Lower leg skin (tissue), 4 donors: ENCODE results near the gene AP1M1. TPM values are rescaled to one million over a fixed set of nuclear protein-coding genes. Genes with fewer than 3 reads are reported as not detected.

Source experiments
- DNase-seq, 2 donors: peaks; one replicate each; pipeline ENCODE4 v3.0.0-alpha.2; 2019; ENCODE audit warnings: low spot score in 2 of 2
- H3K4me3 ChIP-seq: fragments of 200-600 bp; sonication (generic); 2 replicates; pipeline ENCODE4 v1.5.1; 2017; ENCODE audit warnings: mild to moderate bottlenecking, low read depth; ENCODE audit not compliant: poor library complexity, severe bottlenecking
- CTCF ChIP-seq, 3 donors: fragments of 450-650 bp; IDR thresholded peaks; one replicate each; pipeline ENCODE4 v1.5.1; 2016; ENCODE audit warnings: antibody characterized with exemption in 3 of 3, mild to moderate bottlenecking in 3 of 3, moderate library complexity in 2 of 3
- POLR2A ChIP-seq, 2 donors: fragments of 450-650 bp; IDR thresholded peaks; one replicate each; pipeline ENCODE4 v1.6.1; 2016 to 2017; ENCODE audit warnings: antibody characterized with exemption in 2 of 2, mild to moderate bottlenecking in 1 of 2, moderate library complexity in 1 of 2
- WGBS, 2 donors: methylation state at CpG; one replicate each; pipeline ENCODE4 v1.1.5; 2018; 5-methylcytosine and 5-hydroxymethylcytosine counted together
- intact Hi-C: fragments of 100-400 bp; cut with DNase I; formaldehyde crosslinking; loops from one replicate; pipeline ENCODE4 v1.15.0; 2023; ENCODE audit warnings: low total_unique reads
- total RNA-seq, 4 donors: library from RNA; depleted of rRNA; stranded (reverse); fragments of >200 nt; gene quantifications; one replicate each; pipeline ENCODE4 v1.1.0, GENCODE V29; 2016

The AP1M1 gene
- total RNA-seq, 4 donors from 2014 or later = 47.2 to 66.9 (median 48.6) TPM

GRCh38 chr19:16244091-16244490 is 46.4 kb downstream of the AP1M1 start:
- 37 to 38% methylated on average over 2 of the region's 2 CpGs for WGBS, 2 donors
- intact Hi-C loops = no loop called here
- no peak overlapping the region for H3K4me3 ChIP-seq
- DNase-seq = no peak
- TF ChIP-seq CTCF (IDR thresholded peaks at IDR 0.05) (no peak), POLR2A (IDR thresholded peaks at IDR 0.05) (no peak)

DNA sequence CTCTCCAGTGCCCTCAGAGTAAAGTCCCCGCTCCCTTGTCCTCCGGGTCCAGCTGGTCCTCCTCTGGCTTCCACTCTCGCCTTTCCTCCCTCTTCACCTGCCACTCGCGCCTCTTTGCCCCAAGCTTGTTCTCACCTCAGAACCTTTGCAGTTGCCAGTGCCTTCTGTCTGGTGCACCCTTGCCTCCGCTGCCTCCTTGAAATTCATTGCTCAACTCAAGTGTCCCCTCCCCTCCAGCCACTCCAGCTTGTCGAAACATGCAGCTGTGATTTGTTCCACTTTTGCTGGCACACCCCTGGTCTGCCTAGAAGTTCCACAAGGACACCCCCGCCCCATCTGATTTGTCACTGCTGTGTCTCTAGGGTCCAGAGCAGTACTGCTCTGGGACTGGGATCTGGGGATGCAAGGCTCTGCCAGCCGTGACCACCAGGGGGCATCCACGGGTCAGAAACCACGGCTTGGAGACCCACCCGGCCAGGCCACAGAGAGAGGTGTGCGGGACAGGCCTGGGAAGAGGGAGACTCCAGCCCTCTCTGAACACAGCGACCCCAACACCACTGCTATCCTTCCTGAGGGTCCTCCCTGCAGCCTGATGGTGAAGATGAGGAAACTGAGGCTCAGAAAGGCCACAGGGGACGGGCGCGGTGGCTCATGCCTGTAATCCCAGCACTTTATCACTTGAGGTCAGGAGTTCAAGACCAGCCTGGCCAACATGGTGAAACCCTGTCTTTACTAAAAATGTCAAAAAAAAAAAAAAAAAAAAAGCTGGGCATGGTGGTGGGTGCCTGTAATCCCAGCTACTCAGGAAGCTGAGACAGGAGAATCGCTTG is 49.9 kb downstream of the AP1M1 start:
- intact Hi-C loops = loop anchor here (2.0 kb wide), 1 partner anchor 137 kb away; no protein-coding TSS in a partner anchor
- TF ChIP-seq CTCF (IDR thresholded peaks at IDR 0.05) = peak in 1 of 3 donors; percentile 95
- no peak for TF ChIP-seq POLR2A (IDR thresholded peaks at IDR 0.05)
- H3K4me3 ChIP-seq = no peak overlapping the region
- peak; percentile 78 to 98 for DNase-seq
- WGBS, 2 donors = 35 to 40% methylated on average over 16 to 18 of the region's 18 CpGs

- WGBS, 2 donors = 71 to 83% methylated on average over 4 to 7 of the region's 7 CpGs
- no peak overlapping the region for H3K4me3 ChIP-seq
- intact Hi-C loops = no loop called here
- no peak for TF ChIP-seq CTCF (IDR thresholded peaks at IDR 0.05)
- no peak for TF ChIP-seq POLR2A (IDR thresholded peaks at IDR 0.05)
- DNase-seq = no peak
These were observed 50.8 kb downstream of the AP1M1 start for GRCh38 chr19:16248380-16249023.

- intact Hi-C loops = no loop called here
- no peak for TF ChIP-seq CTCF (IDR thresholded peaks at IDR 0.05)
- TF ChIP-seq POLR2A (IDR thresholded peaks at IDR 0.05) = no peak
- WGBS, 2 donors = 76 to 89% methylated on average over 10 of the region's 10 CpGs
- H3K4me3 ChIP-seq = no peak overlapping the region
- no peak for DNase-seq
These were observed 52.2 kb downstream of the AP1M1 start for GRCh38 chr19:16249826-16250404.

DNA sequence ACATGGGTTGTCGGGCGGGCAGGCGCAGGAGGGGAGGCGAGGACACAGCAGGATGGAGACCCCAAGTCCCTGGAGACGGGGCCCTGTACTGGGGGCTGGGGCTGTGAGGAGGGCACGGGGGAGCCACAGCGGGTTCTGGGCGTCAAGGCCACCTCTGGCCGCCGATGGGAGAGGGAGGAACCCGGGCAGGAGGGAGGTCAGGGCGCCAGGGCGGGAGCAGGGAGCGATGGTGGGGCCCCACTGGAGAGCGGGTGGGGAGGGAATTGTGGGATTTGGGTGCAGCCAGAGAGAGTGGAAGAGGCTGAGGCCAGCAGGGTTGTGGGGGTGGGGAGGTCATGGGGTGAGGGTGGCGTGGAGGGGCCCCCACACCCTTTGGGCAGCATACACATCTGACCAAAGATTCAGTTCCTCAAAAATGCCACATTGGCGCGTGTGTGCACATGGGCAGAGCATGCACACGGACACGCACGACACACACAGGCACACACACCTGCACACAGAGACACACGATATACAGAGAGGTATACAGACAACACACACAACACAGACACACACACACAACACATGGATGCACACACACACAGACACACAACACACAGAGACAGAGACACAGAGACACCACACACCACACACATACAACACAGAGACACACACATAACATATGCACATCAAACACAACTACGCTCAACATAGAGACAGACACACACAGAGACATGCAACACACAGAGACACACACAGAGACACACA is 54.9 kb downstream of the AP1M1 start:
- intact Hi-C loops = no loop called here
- peak in 1 of 2 donors; percentile 36 for DNase-seq
- 78 to 84% methylated on average over 23 of the region's 23 CpGs for WGBS, 2 donors
- no peak for TF ChIP-seq POLR2A (IDR thresholded peaks at IDR 0.05)
- TF ChIP-seq CTCF (IDR thresholded peaks at IDR 0.05) = no peak
- no peak overlapping the region for H3K4me3 ChIP-seq
